ENCODE data around the gene LRRC4C. TPM values are rescaled to one million over a fixed set of nuclear protein-coding genes. Genes with fewer than 3 reads are reported as not detected.

LRRC4C gene
- total RNA-seq, 1 donor from 2014 or later, result 0.23 TPM

- no peak for ATAC-seq
- DNase-seq (ENCODE audit: low spot score), result no peak
These were observed 39.6 kb downstream of the LRRC4C start for GRCh38 chr11:41419901-41420300.

- DNase-seq (ENCODE audit: low spot score) (no peak), ATAC-seq (no peak)
These were observed 44.5 kb downstream of the LRRC4C start for GRCh38 chr11:41414771-41415440.

GRCh38 chr11:41413843-41414242 is 45.6 kb downstream of the LRRC4C start:
- no peak for DNase-seq (ENCODE audit: low spot score)

GRCh38 chr11:41405812-41406211 is 53.6 kb downstream of the LRRC4C start:
- ATAC-seq, result no peak

More at GRCh38 chr11:41413843-41414242, 45.6 kb downstream of the LRRC4C start:
- ATAC-seq, result no peak

GRCh38 chr11:41404109-41404508 is 55.3 kb downstream of the LRRC4C start:
- ATAC-seq, result peak; percentile 82

More at GRCh38 chr11:41405812-41406211, 53.6 kb downstream of the LRRC4C start:
- no peak for DNase-seq (ENCODE audit: low spot score)

GRCh38 chr11:41403458-41403857 is 56.0 kb downstream of the LRRC4C start:
- ATAC-seq (no peak), DNase-seq (ENCODE audit: low spot score) (no peak)

More at GRCh38 chr11:41404109-41404508, 55.3 kb downstream of the LRRC4C start:
- DNase-seq (ENCODE audit: low spot score), result no peak

GRCh38 chr11:41400819-41401382 is 58.6 kb downstream of the LRRC4C start:
- no peak for ATAC-seq
- no peak for DNase-seq (ENCODE audit: low spot score)

GRCh38 chr11:41400124-41400523 is 59.3 kb downstream of the LRRC4C start:
- ATAC-seq (no peak), DNase-seq (ENCODE audit: low spot score) (no peak)

GRCh38 chr11:41399323-41399722 is 60.1 kb downstream of the LRRC4C start:
- ATAC-seq, result no peak
- no peak for DNase-seq (ENCODE audit: low spot score)

GRCh38 chr11:41398175-41398574 is 61.3 kb downstream of the LRRC4C start:
- DNase-seq (ENCODE audit: low spot score), result no peak
- no peak for ATAC-seq

- DNase-seq (ENCODE audit: low spot score), result no peak
- no peak for ATAC-seq
These were observed 64.8 kb downstream of the LRRC4C start for GRCh38 chr11:41394521-41395195.

GRCh38 chr11:41392596-41392995 is 66.9 kb downstream of the LRRC4C start:
- DNase-seq (ENCODE audit: low spot score), result no peak
- ATAC-seq, result no peak

- DNase-seq (ENCODE audit: low spot score), result no peak
- no peak for ATAC-seq
These were observed 69.8 kb downstream of the LRRC4C start for GRCh38 chr11:41389623-41390130.

- no peak for DNase-seq (ENCODE audit: low spot score)
- ATAC-seq, result no peak
These were observed 75.1 kb downstream of the LRRC4C start for GRCh38 chr11:41384329-41384728.

- ATAC-seq (peak; percentile 75), DNase-seq (ENCODE audit: low spot score) (no peak)
These were observed 75.7 kb downstream of the LRRC4C start for GRCh38 chr11:41383768-41384167.

- DNase-seq (ENCODE audit: low spot score) (no peak), ATAC-seq (peak; percentile 50)
These were observed 76.5 kb downstream of the LRRC4C start for GRCh38 chr11:41382927-41383326.

GRCh38 chr11:41379084-41379483 is 80.4 kb downstream of the LRRC4C start:
- ATAC-seq (no peak), DNase-seq (ENCODE audit: low spot score) (no peak)

- DNase-seq (ENCODE audit: low spot score) (peak; percentile 73), ATAC-seq (peak; percentile 93)
These were observed 81.6 kb downstream of the LRRC4C start for GRCh38 chr11:41377709-41378394.

GRCh38 chr11:41351825-41352224 is 107.6 kb downstream of the LRRC4C start:
- DNase-seq (ENCODE audit: low spot score) (no peak), ATAC-seq (no peak)

- ATAC-seq, result no peak
- DNase-seq (ENCODE audit: low spot score), result no peak
These were observed 113.4 kb downstream of the LRRC4C start for GRCh38 chr11:41346042-41346441.

Data from left lobe of liver (tissue), 2 donors.